Measurements from ENCODE around the gene ACBD6. TPM values are rescaled to one million over a fixed set of nuclear protein-coding genes. Genes with fewer than 3 reads are reported as not detected.

The ACBD6 gene
- total RNA-seq, 1 experiment from 2014 or later = 58.4 TPM

DNA sequence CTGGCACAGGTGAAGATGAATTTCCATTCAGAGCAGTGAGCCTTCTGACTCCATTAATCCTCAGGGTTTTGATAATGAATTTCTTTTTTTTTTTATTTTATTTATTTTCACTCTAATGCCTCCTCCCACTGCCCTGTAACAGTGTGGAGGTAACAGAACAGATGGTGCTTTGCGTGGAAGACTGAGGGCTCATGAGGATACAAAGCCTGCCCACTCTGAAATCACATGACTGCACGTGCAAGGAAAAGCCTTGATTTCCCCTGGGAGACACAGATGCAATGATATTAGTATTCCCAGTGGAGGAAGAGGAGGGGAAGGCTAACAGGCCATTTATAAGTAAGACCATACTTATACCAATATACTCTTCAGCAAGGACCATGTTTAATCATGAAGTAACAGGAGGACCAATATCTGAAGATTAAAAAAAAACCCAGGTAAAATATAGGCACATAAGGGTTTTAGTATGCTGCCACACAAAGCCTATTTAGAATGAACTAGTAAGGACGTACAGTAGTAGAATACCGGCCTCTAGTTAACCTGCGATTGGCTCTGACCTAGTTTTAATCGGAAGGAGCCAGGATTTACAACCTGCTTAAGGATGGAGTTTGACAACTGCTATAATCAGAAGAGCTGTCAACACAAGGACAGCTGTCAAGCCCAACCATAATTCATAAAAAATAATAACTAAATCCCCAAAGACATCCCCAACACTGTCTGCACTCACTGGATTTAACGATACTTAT lies 202.7 kb downstream of the ACBD6 start:
- no peak for DNase-seq (ENCODE audit: low spot score)

DNA sequence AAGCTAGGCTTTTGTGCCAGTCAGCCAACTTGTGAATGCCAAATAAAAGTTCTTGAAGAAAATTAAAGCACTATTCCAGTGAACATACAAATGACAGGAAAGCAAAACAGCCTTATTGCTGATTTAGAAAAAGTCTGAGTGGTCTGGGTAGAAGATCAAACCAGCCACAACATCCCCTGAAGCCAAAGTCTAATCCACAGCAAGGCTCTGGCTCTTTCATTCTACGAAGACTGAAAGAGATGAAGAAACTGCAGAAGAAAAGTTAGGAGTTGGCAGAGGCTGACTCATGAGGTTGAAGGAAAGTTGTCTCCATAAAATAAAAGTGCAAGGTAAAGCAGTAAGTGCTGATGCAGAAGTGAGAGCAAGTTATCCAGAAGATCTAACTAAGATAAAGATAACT lies 206.4 kb downstream of the ACBD6 start:
- DNase-seq (ENCODE audit: low spot score) = no peak

DNA sequence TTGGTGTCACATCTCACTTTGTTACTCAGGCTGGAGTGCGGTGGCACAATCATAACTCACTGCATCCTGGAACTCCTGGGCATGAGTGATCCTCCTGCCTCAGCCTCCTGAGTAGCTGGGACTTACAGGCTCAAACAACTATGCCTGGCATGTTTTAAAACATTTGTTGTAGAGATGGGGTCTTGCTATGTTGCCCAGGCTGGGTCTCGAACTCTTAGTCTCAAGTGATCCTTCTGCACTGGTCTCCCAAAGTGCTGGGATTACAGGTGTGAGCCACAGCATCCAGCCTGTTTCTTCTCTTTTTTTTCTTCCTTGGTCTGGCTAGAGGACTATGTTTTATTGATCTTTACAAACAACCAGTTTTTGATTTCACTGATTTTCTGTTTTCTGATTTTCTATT lies 207.7 kb downstream of the ACBD6 start:
- DNase-seq (ENCODE audit: low spot score) = no peak

DNA sequence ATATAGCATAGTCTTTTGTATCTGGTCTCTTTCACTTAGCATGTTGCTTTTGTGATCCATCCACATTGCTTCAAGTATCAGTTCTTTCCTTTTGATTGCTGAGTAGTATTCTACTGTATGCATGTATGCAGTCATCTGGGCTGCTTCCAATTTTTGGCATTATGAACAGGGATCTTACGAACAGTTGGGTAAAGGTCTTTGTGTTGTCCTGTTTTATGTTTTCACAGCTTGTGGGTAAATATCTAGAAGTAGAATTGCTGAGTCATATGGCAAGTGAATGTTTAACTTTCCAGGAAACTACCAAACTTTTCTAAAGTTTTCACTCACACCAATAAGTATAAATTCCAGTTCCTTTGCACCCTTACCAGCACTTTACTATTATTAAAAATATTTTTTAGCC lies 211.4 kb downstream of the ACBD6 start:
- DNase-seq (ENCODE audit: low spot score) = no peak

DNA sequence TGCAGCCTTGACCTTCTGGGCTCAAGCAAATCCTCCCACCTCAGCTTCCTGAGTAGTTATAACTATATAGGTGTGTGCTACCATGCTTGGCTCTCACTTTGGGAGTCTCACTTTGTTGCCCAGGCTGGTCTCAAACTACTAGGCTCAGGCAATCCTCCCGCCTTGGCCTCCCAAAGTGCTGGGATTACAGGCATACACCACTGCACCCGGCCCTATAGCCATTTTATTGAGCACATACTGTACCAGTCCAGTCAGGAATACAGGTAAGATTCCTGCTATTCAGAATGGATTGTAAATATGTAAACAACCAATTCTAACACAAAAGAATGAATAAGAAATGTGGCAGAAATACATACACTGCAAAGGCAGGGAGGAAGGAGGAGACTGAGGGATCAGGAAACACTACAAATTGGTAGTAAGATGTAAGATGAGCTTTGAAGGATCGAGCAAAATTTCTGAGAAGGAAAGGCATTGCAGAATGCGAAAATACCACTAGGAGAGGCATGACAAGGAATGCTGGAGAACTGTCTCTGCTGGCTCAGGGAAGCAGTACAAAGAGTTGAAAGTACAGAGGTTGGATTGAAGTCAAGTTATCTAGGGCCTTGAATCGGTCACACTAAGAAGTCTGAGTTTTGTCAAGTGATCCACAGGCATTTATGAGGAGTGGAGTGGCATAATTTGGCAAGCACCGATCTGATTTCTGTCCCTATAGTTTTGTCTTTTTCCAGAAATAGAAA lies 211.9 kb downstream of the ACBD6 start:
- no peak for DNase-seq (ENCODE audit: low spot score)

DNA sequence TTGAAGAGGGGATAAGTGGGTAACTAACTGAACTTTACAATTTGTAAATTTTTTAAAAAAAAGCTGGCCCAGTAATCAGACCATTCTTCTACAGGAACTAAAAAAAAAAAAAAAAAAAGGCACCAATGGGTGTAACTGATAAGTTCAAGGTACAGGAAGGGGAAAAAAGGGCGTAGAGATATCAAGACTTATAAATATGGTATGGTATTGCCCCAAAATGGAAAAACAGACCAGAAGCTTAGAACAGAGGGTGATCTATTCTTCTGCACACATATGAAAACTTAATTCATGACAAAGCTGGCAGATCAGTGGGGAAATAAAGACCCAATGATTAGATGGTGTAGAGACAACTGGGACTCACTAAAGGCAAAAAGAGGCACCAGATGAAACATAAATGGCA lies 213.4 kb downstream of the ACBD6 start:
- no peak for DNase-seq (ENCODE audit: low spot score)

DNA sequence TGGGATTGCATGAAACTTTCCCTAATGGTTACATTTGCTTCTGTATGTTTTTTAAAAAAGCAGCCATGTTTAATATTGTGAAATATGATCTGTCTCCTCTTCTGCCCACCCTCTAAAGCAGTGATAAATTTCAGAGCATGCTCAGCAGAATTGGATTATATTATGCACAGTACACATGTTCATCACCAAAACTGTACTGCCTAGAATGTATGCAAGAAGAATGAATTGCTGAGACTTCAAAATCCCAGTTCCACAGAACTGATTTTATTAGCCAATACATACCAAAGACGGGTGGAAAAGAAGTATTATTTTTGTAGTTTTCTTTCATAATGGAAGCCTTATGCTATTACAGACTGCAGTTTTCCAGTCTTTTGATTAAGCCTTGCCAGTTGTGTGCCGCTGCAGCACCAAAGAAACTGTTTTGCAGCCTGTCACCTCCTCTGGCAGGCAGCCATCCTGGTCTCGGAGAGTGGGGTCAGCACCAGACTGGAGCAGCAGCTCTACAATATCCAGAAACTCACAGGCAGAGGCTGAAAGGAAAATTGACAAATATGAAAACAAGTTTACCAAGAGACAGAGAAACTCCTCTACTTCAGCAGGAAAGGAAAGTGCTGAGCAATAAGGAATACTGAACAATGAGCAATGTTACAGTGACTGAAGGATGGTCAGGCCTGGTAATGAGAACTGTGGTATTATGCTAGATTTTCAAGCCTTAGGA lies 214.2 kb downstream of the ACBD6 start:
- DNase-seq (ENCODE audit: low spot score) = no peak

DNA sequence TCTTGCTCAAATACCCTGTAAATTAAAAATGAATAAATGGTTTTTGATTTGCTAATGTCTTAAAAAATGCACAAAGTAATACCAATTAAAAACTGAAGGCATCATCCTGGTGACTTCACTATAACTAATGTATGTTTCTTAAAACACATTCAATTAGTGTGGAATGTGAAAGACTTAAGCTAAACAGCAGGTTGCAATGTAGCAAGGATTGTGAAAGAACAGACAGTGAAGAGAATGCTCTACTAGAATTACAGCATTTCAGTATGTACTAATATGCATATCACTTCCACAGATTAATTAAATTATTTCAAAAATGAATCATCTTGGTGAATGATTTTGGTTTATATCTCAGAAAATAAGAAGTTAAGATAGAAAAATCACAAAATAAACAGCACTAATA lies 216.0 kb downstream of the ACBD6 start:
- DNase-seq (ENCODE audit: low spot score) = no peak

DNA sequence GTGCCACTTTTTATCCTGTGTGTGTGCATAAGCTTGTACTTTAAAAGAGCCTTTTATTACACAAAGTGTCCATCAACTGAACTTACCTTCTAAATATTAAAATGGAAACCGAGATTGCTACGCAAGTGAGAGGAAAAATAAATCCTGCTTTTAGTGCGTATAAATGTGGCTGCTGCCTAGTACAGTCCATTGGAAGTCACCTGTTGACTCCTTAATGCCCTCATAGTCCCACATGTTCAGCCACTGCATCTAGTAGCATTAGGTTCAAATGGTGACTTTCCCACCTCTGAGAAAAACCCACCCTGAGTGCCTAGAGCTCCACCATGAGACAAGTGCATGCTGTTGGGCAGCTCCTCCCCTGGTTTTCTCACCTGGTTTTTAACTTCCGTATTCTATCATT lies 219.3 kb downstream of the ACBD6 start:
- DNase-seq (ENCODE audit: low spot score) = no peak

DNA sequence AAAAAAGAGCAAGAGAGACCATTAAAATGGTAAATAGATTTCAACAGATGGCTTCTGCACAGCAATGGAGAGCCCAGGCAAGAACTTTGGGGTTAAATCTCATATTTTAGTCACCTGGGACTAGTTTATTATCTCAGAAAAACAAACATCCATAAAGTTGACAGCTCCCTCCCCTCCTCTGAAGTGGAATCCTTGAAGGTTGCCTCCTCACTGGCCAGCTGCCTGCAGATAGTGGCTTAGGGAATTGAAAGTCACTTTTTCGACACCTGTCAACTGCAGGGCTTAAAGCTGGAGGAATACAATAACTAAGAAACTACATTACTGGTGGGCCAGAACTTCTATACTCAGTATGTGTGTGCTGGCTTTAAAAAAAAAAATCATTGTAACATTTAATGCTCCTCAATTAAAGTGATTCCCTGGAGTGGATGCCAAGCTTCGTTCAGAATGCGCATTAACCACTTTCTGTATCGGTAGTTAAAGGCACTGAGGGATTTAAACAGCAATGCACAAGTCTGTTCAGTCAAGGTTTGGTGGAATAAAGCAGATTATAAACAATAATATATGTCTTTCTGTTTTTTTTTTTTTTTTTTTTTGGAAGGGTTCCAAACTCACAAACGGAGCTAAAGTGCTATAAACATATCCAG lies 219.9 kb downstream of the ACBD6 start:
- DNase-seq (ENCODE audit: low spot score) = no peak

DNA sequence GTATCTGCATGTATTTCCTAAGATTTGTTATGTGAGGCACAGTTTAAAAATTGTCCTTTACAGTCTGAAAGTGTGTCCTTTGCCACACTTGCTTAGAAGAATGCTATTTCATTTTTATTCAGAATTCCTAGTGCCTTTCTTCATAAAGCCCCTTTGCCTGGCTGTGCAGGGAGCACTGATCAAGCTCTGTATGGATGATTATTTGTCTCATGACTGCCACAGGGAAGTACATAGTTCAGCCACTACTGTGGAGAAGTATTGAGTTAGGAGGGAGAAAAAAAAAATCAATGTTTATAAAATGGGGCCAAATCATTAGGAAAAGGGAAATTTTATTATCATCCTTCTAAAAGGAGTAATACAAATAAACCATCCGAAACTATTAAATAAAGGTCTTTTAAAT lies 220.9 kb downstream of the ACBD6 start:
- DNase-seq (ENCODE audit: low spot score) = no peak

DNA sequence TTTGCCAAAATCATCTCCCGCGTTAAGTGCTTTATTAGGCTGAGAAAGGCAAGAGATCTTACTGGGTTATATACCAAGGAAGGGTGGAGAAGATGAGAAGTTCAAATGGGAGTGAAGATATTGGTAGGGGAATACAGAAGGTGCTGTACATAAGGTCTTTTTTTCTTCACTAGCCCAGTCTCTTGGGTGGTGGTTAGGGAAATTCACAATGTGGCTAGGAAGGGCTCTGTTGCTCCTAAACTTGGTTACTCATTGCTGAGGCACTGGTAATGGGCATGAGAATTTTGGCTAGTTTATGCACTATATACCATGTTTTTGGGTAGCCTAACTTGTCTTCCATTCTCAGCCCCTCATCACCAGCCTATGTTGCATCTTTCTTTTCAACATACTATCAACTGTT lies 221.8 kb downstream of the ACBD6 start:
- DNase-seq (ENCODE audit: low spot score) = no peak

DNA sequence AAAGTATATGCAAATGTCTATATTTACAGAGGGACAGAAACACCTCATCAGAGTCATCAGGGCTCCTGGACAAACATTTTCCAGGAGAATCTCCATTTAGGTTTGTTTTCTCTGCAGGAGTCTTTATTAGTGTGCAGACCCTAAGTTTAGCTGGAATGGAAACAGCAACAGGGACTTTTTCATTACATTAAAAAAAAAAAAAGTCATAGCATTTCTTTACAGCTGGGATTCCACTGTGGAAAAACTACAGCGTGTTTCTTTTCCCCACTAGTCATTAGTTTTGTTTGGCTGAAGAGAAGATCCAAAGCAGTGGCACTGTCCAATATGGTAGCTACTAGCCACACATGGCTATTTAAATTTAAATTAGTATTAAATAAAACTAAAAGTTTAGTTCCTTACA lies 222.7 kb downstream of the ACBD6 start:
- DNase-seq (ENCODE audit: low spot score) = no peak

DNA sequence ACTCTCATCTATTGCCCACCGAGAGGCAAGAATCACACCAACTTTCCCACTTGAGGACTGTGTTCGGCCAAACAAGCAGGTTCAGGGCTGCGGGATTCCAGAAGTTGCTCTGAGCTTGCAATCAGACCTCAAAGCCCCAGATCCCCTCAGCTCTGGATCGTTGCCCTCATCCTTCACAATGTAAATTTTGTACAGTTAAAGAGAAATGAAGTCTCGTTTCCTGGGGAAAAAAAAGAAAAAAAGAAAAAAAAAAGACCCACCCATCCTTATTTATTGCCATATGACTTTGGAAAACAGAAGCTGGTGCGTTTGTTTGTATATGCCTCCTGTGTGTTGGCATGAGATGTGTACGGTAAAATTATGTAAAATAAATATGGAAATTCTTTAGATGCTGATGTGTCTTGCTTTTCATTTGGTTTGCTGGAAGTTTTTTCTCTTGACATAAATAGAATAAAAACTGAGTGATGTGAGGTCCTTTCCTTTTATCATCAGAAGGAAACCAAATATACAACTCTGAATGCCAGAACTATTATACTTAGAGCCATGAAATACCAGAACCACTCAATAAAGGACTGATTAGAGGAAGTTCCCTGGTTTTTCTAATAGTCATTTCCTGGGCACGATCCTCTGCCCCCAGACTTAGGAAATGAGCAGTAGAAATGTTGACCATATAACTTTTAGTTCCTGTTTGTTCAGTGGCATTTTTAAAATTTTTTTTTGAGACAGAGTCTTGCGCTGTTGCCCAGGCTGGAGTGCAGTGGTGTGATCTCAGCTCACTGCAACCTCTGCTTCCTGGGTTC lies 223.6 kb downstream of the ACBD6 start:
- DNase-seq (ENCODE audit: low spot score) = no peak

DNA sequence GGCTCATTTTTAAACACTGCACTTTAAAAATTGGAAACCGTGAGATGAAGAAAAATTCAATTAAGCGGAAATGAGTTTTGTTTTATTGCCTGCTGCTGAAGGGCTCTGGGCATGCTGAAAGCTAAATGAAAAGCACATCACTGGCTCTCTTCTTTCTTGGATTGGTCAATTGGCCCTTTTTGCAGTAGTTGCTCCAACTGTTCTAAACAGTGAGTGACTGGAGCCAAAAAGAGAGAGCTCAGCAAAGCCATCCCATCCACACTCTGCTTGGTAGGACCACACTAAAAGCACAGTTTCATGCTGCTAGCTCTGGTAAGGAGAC lies 224.2 kb downstream of the ACBD6 start:
- DNase-seq (ENCODE audit: low spot score) = no peak

DNA sequence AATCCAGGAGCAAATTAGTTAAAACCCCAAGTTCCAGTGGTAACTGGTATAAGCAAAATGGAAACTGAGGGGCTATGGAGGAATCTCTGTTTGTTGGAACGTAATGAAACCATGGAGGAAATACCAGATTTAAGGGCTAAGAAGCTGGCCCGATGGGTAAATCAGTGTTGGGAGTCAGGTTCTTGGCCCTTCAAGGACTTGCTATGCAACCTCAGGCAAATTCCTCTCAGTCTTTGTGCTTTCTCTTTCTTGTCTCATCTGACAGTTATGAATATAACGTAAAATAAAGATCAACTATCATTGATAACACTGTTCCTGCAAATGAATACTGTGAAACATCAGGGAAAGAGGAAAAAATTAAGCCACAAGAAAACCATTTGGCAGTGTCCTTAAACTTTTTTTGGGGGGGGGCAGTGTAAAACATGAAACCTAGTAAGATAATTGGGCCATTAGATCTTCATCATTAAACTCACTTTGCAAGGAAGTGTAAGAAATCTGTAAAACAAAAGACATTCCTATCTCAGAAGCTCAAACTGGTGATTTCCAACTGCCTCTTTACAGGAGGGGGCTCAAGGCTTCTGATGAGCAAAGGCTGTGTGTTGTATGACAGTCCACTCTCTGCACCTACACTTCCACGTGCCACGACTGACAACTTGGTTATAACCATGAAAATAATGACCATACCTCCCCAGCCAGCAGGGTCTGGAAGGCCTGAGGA lies 224.7 kb downstream of the ACBD6 start:
- no peak for DNase-seq (ENCODE audit: low spot score)

DNA sequence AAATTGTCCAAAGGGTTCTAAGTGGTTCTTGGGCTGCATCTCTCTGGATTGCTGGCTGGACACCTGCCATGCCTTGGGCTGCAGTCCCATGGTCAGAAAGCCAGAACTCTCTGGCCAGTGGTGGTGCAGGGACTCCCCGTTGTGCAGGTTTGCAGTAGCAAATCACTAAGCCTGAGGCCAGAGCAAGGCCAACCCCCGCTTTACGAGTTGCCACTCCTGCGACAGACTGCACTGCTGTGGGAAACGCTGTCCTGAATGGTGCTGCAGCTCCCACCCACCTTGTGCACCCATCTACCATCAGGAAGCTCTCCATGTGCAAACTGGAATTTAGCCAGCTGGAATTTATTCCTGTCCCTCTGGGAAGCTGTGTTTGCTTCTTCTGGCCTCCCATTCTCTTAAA lies 226.7 kb downstream of the ACBD6 start:
- DNase-seq (ENCODE audit: low spot score) = no peak

DNA sequence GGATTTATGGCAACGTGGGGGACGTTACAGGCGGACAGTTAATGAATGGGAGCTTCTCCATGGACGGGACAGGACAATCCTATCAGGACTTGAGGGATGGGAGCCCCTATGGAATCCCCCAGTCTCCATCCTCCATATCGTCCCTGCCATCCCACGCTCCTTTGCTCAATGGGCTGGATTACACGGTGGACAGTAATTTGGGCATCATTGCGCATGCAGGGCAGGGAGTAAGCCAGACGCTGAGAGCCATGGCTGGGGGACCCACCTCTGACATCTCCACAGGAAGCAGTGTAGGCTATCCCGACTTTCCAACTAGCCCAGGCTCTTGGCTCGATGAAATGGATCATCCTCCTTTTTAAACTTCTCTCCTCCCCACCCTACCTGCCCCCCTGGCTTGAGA lies 228.2 kb downstream of the ACBD6 start:
- no peak for DNase-seq (ENCODE audit: low spot score)

DNA sequence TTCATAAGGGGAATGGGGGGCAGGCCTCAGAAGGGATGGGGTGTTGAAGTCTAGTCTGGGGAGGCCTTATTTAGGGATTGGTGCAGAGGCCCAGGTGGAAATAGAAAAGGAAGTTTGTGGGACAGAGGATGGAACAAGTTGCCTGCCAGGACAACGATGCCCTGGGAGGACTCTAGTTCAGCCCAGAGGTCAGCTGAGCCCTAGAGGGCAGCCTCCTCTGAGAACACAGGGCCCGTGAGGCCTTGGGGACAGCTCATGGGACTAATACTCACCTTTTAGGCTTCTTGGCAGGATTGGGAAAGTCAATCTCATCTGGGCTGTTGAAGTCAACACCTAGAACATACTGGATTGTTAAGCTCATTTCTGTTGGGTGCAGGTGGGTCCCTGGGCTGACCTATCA lies 229.3 kb downstream of the ACBD6 start:
- no peak for DNase-seq (ENCODE audit: low spot score)

DNA sequence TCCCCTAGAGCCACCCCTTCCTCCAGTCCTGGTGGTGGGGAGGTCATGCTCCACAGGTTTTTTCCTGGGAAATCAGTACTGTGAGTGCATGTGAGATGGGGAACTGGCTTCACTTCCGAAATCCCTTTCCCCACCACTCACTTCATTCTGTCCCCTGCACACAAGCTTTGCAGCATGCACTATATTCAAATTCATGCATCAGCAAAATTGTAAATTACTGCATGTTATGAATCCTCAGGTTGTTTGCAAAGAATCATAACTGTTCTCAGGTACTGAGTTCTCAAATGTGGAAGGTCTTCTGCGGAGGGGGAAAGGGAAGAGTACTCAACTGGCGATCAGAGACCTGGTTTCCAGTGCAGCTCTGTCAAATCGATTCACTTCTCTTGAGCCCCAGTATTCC lies 230.0 kb downstream of the ACBD6 start:
- no peak for DNase-seq (ENCODE audit: low spot score)
